GM19395 (cell line): ENCODE data around the gene AQP9.

Source experiments
- ATAC-seq: cut with Tn5 transposase; IDR thresholded peaks from one replicate; pipeline ENCODE4 v1.9.1; 2021; ENCODE audit warnings: mild to moderate bottlenecking, moderate library complexity; ENCODE audit not compliant: unreplicated experiment

The AQP9 gene

DNA sequence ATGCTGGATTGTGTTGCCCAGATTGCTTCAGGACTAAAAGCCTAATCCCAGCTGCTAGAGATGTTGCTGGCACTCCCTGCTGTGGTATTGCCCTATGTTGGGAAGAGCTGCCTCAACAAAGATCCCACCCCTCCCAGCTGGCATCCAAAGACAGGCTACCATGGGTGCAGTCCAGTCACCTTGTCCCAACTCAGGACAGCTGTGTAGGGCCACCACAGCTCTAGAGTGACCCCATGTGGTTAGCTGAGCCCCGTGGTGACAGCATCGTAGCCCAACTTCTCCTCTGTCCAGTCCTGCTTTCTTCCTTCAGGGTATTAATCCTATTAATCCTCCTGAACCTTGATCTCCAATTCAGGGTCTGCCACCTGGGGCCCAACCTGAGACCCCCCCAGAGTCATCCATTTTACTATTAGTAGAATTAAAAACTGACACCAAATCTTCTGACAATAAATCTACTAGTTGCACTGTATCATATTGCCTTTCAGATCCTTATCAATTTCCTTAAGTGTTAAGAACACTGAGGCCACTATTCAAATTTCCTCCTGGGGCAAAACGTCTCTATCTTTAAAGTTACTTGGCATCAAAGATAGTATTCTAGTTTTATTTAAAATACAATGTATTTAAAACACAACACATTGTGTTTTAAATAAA lies 83.5 kb downstream of the AQP9 start:
- no peak for ATAC-seq

DNA sequence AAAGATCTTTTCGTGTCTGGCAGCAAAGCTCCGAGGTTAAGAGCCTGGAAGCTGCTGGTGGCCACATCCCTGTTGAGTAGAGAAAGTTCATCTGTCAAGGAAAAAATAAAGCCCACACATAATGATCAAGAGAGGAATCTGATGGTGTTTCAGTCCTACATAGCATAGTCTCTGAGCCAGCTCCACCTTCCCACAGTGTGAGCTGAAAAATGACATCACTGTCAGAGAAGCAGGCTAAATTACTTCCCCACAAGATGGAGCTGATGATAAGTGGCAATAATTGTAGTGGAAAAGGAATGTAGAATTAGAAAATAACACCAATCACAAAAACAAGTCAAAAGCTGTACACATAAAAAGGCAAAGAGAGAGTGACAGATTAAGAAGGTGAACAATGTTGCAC lies 84.5 kb downstream of the AQP9 start:
- ATAC-seq: no peak

DNA sequence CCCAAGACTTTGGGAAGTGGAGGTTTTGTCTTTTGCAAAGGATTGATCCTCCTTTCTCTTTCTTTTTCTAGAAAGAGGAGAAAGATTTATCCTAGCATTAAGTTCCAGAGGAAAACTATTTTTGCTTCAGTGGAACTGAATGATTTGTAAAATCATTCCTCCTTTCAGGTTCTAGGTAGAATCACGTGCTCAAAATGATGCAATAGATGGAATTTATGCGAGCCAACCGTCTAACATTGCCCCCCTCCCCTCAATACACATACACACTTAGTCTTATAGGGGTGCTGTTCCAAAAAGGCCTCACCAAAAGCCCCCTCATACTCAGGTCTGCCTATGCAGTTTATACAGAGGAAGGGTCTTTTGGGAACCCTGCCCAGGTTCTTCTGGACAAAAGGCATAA lies 85.3 kb downstream of the AQP9 start:
- no peak for ATAC-seq

GRCh38 chr15:58224068-58224467 lies 85.9 kb downstream of the AQP9 start:
- ATAC-seq: no peak

GRCh38 chr15:58227706-58228543 lies 89.7 kb downstream of the AQP9 start:
- ATAC-seq: no peak

GRCh38 chr15:58228718-58229117 lies 90.5 kb downstream of the AQP9 start:
- ATAC-seq: no peak

DNA sequence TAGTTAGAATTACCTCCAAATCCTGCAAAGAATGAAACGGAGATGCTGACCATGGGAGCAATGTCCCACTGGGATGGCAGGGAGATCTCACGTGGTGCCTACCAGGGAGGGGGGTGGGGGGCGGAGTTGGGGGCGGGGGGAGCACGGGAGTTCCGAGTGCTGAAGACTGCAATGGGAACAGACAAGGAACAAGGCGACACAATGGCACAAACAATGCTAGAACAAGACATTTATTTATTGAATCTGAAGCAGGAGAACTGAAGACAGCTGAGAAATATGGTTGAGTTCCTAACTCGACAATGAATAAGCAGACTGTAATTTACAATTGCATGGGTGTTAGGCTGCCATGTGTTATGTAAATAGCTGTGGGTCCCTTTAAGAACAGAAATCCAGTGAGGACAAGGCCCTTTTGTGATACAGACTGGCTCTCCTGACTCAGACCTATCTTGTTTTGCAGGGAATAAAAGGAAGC lies 91.2 kb downstream of the AQP9 start:
- no peak for ATAC-seq

DNA sequence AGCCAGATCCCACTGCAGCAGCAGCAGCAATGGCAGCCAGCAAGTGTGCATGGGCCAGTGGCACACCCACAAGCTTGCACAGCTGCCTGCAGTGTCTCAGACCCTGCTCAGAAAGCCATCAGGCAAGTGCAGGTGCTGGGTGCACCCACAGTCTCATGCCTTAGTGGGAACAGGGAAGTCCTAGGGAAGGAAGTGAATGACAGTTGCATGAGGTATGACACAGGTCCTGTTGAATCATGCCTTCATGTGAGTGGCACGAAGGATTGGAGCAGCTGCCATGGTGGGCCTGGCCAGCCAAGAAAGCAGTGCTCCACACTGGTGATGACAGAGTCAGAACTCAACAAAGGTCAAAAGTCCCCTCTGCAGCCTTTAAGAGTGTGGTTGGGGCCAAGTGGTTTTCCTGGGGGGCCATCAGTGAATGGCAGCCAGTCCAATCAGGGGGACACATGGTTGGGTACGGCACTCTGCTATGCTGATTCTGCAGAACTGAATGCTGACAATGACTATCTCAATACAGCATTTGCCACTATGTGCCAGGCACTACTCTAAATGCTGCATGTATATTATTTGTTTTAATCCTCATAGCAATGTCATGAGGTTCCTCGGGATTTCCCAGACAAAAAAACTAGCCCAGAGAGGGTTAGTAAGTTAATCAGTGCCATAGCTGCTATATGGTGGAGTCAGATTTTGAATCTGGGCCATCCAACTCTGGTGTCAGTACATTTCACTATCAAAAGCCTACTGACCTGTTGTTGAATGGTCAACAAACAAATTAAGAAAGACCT lies 94.3 kb downstream of the AQP9 start:
- no peak for ATAC-seq

DNA sequence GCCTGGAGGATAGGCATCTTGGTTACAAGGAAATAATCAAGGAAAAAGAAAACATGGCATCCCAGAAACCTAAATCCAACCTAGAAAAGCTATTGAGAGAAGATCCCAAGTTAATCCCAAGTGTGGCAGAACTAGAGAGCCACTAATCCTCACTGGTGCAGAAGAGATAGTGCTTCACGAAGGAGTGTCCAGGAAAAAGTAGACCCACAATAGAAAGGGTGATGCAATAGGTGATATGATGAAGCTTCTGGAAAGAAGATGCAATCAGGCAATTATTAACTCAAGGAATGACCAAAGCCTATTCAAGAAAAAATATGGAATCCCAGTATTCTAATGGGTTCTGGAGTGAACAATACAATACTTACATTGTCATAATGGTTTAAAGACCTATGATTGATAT lies 95.2 kb downstream of the AQP9 start:
- no peak for ATAC-seq
